Stimulated activated CD4-positive, alpha-beta T cell treated with anti-CD3 and anti-CD28 coated beads, Interleukin-4, amount 100 ng/mL, for 24 hours (primary cell): ENCODE results near the gene KIAA0753.

ENCODE experiments used
- DNase-seq: peaks from one replicate; pipeline ENCODE4 v3.0.0-alpha.2; 2020

Gene KIAA0753

DNA sequence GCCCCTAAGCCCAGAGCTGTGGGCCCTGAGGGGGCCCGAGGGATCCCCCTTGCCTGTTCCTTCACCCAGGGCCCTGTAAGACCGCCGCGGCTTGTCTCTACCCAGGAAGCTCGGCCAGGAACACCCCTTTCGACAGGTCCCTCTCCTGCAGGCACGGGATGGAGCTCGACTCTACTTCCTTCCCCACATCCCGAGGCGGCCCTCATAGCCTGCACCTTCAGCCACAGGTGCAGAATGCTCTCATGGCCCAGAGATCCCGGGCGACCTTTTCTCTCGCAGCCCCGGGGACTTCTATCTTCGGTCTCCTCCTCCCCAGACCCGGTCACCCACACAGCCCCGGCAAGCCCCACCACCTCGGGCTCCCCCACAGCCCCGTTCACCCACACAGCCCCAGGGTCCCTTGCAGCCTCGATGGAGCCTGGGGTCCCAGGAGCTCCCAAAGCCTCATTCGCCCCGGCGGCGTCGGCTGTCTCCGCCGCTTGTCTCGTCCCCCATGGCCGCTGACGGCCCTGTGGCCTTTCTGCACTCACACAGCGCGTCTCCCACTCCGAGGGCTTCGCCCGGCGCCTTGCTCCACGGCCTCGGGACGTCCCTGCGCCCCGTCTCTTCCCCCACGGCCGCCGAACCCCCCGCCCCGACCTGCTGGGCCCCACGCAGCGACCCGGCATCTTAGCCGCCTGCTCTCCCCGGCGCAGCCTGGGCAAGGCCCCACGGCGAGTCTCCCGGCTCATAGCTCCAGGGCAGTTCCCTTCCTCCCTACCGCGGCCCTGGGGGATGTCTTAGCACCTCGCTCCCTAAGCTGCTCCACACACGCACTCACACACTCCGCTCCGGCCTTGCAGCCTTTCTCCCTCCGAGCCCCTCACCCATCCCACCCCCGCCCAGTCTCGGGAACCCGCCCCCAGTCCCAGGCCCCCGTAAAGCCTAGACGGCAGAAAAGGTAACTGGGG lies 650 bp downstream of the KIAA0753 start:
- DNase-seq = no peak

- no peak for DNase-seq
Observed at GRCh38 chr17:6639014-6639585, 1.4 kb downstream of the KIAA0753 start.

- no peak for DNase-seq
Observed at GRCh38 chr17:6638046-6638908, 2.2 kb downstream of the KIAA0753 start.

DNA sequence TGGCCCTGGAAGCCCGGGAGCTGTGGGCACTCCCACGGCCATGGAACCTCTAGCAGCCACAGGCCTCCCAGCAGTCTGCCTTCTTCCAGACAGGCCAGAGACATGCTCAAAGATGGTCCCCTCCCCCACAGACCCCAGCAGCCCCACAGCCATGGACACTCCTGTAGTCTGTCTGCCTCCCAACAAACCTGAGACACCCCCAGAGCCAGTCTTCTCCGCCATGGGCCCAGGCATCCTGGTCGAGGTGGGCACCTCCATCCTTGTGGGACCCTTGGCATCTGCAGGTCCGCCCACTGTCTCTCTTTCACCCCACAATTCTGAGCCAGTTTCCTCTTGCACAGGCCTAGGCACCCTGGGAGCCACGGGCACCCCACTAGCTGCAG lies 3.1 kb downstream of the KIAA0753 start:
- no peak for DNase-seq

DNA sequence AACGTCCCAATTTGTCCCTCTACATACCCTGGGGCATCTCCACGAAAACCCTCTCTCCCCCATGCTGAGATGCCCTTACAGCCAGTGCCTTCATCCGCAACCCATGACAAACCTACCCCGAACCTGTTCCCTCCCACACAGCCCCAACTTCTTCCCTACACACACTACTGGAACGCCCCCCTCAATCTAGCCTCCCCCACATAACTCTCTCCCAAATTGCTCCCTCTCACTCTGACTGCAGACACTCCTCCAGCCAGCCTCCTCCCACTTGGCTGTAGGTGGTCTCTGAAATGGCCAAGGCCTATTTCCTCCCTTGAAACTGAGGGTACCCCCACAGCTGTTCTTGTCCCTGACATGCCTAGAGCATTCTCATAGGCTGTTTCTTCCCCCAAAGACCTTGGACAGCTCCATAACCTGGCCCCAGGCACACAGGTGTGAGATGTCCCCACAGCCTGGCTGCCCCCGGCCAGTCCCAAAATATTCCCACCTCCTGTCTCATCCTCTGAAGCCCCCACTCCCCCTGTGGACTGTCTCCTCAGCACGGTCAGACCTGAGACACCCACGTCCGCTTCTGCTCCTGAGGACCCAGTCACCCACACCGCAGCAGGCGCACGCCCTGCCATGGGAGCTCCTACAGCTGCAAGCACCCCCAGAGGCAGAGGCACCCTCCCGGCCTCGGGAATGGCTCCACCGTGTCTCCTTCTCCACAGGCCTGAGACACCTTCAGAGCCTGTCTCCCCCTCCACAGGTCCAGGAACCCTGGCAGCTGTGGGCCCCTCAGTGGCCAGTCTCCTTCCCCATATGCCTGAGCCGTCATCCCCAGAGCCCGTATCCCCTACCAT lies 3.7 kb downstream of the KIAA0753 start:
- DNase-seq = no peak

DNA sequence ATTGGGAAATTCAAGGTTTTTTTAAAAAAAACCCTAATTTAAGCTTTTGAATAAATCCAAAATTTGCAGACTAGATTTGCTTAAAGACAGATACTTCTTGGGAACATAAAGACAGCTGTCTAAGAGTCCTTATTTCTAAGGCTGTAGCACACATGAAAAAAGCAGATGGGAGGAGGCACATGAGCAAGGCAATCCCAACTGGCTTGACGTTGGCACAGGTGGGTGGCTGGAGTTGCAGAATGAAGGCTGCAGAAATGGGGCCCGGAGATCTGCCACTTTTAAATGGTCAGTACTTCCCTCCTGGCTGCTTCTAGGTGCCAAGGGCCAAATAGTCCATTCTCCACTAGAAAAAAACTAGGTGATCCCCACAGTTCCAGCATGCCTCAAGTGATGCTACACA lies 4.4 kb downstream of the KIAA0753 start:
- DNase-seq = no peak

DNA sequence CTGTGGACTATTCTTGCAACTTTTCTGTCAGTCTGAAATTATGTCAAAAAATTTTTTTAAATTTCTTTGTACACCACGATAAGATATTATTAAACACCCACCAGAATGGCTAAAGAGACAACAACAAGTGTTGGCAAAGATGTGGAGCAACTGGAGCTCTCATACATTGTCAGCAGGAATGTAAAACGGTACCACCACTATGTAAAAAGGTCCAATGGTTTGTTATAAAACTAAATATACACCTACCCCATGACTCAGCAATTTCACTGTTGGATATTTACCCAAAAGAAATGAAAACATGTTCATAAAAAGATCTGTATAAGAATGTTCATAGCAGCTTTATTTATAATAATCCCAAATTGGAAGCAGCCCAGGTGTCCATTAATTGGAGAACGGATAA lies 7.2 kb downstream of the KIAA0753 start:
- no peak for DNase-seq

DNA sequence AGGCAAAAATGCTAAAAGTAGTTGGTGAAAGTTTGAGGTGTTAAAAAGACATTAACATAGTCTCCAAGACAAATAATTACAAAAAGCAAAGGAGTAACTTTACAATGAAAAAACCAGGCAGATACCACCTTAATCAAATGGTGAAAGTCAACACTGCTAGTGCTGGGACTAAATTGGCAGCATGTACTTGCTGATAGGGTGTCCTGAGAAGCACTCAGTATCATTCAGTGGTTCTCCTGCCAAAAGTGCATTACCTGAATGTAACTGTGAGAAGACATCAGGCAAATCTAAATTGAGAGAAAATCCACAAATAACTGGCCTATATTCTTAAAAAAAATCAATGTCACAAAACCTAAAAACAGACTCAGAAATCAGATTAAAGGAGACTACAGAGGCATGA lies 8.0 kb downstream of the KIAA0753 start:
- no peak for DNase-seq

- DNase-seq = no peak
Observed at GRCh38 chr17:6630390-6630789, 10.1 kb downstream of the KIAA0753 start.

DNA sequence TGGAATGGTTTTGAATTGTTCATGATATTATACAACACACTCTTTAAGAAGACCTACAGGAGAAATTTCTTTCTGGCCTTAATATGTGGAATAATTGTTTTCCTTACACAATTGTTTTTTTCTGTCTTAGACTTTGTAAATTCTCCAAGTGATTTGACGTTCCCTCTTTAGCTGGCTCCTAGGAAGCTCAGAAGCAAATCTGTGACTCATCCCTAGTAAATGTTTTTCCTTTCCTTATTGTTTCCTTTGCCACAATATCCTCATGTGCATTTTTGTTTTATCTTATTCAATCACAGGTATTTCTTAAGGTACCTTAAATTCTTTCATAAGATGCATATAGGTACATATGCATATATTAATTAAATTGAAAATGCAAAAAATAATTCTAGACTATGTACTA lies 13.5 kb downstream of the KIAA0753 start:
- no peak for DNase-seq

GRCh38 chr17:6626616-6627015 lies 13.9 kb downstream of the KIAA0753 start:
- no peak for DNase-seq

- DNase-seq = no peak
Observed at GRCh38 chr17:6623941-6624340, 16.6 kb downstream of the KIAA0753 start.

GRCh38 chr17:6611231-6611630 lies 29.3 kb downstream of the KIAA0753 start:
- no peak for DNase-seq

DNA sequence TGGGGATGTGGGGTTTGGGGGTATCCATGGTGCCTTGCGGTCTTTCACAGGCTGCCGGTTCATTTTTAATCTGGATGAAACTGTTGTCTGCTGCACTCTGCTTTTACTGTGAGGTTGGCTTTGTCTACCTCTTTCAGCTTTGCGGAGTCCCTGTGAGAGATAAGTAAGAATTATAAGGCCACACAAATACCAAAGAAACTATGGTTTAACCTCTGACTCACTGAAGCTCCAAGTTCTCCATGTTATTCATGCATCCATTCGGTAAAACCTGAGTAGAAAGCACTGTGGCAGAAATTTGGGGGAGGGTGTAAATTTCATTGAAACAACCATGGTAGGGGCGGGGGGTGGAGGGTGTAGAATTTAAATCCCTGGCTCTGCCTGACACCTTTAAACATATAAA lies 30.5 kb downstream of the KIAA0753 start:
- no peak for DNase-seq

- no peak for DNase-seq
Observed at GRCh38 chr17:6608321-6608720, 32.2 kb downstream of the KIAA0753 start.

DNA sequence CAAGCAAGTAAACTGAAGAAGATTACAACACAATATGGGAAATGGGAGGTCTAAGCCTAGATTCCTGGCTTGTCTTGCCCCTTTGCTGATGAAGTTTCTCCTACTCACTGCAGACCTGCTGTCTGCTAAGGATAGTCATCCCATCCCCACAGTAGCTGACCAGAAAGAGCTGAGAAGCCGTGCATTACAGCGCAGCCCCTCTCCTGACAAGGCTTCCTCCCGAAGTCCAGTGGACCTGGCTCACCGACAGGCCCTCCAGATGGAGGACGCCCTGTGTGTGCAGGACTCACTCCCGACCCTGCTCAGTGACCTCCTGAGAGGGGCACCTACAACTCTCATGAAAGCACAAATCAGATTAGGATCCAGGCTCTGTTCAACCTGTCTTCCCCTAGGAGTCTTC lies 35.4 kb downstream of the KIAA0753 start:
- DNase-seq = no peak

GRCh38 chr17:6603744-6604325 lies 36.7 kb downstream of the KIAA0753 start:
- DNase-seq = no peak

GRCh38 chr17:6602141-6602540 lies 38.4 kb downstream of the KIAA0753 start:
- DNase-seq = no peak

DNA sequence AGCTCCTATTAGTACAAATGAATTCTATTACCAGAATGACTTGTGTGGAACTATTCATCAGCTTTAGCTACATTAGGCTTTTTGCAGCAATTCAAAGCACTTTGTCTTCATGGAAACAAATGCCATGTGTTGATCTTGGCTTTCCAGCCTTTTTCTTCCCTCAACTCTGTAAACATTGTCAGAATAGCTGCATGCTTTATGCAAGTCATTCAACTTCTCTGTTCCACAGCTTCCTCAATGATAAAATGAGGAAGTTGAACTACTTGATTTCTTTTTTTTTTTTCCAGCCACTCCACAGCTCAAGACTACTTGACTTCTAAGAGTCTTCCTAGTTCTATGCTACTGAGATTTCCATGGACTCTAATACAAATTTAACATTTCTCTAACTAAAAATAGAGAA lies 41.1 kb downstream of the KIAA0753 start:
- no peak for DNase-seq

DNA sequence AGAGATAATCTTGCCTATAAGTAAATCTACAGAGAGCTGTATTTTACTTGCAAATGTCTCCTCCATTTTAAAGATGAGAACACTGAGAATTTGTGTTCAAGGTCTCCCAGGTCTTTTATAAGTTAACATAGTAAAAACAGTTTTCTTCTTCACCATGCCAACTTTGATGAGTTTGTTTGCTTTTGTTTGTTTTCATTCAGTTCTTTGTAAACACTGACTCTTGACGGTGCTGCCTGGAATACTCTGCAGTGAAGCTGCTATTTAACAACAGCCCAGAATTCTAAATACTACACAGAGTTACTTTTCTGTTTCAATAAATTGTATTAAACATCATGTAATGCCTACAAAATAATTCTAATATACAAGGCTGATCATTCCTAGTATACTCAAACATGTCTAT lies 42.8 kb downstream of the KIAA0753 start:
- no peak for DNase-seq

- DNase-seq = no peak
Observed at GRCh38 chr17:6596941-6597340, 43.6 kb downstream of the KIAA0753 start.

- DNase-seq = no peak
Observed at GRCh38 chr17:6596511-6596910, 44.0 kb downstream of the KIAA0753 start.
